ENCODE measurements around the gene SDR42E1. TPM values are rescaled to one million over a fixed set of nuclear protein-coding genes. Genes with fewer than 3 reads are reported as not detected.
"Not testable (repeated sequence)": the region's sequence is repeated elsewhere in the genome, so short reads cannot be mapped to it uniquely, and the experiment has no call there.

Gene SDR42E1
- total RNA-seq, 1 experiment from 2014 or later: 0.10 TPM

DNA sequence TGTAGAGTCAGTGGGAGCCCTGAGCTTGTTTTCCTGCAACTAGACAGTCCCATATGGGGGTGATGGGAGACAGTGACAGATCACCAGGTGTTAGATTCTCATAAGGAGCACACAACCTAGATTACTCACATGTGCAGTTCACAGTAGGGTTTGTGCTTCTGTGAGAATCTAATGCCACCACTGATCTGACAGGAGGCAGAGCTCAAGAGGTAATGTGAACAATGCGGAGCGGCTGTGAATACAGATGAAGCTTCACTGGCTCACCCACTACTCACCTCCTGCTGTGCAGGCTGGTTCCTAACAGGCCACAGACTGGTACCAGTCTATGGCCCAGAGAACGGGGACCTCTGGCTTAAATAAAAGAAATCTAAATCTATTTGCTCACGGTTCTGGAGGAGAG lies 13.6 kb upstream of the SDR42E1 start:
- no peak overlapping the region for H3K4me3 ChIP-seq (ENCODE audit: insufficient read depth, low read depth, low read length)
- DNase-seq: no peak
- H3K36me3 ChIP-seq (replicated peaks; ENCODE audit: control insufficient read depth, insufficient read depth, low read length): no peaks in the 10 kb centered on the region
- H3K27me3 ChIP-seq (ENCODE audit: control insufficient read depth, insufficient read depth, low read length): no peaks in the 10 kb centered on the region

DNA sequence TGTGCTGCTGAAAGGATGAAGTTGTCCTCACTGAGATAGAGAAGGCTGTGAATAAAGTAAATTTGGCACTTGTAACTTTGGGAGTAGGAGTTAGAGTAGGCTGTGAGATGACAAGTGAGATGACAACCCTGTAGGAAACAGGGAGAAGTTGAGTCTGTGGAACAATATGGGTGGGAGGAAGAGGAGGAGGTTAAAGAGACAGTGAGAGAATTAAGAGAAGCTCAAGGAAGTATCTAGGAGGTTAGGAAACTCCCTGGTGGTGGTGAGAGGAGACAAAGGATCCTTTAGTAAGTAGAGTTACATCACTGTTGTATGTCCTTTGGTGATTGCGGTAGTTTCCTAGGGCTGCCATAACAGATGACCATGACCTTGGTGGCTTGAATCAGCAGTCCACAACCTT lies 13.0 kb upstream of the SDR42E1 start:
- Histone ChIP-seq H3K36me3 (replicated peaks; ENCODE audit: control insufficient read depth, insufficient read depth, low read length) (no peaks in the 10 kb centered on the region), H3K27me3 (ENCODE audit: control insufficient read depth, insufficient read depth, low read length) (no peaks in the 10 kb centered on the region), H3K4me3 (ENCODE audit: insufficient read depth, low read depth, low read length) (no peak overlapping the region)
- no peak for DNase-seq

DNA sequence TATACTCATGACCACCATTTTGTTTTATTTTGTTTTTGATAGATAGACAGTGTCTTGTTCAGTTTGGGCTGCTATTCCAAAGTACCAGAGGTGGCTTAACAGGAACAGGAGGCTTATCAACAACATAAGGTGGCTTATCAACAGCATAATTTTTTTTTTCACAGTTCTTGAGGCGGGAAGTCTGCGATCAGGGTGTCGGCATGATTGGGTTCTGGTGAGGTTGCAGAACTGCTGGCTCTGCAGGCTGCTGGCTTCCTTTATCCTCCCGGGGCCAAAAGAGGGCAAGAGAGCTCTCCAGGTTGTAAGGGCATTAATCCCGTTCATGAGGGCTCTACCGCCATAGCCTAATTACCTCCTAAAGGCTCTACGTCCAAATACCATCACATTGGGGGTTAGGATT lies 11.9 kb upstream of the SDR42E1 start:
- Histone ChIP-seq H3K27me3 (ENCODE audit: control insufficient read depth, insufficient read depth, low read length) (no peaks in the 10 kb centered on the region), H3K36me3 (replicated peaks; ENCODE audit: control insufficient read depth, insufficient read depth, low read length) (no peaks in the 10 kb centered on the region), H3K4me3 (ENCODE audit: insufficient read depth, low read depth, low read length) (no peak overlapping the region)
- no peak for DNase-seq

DNA sequence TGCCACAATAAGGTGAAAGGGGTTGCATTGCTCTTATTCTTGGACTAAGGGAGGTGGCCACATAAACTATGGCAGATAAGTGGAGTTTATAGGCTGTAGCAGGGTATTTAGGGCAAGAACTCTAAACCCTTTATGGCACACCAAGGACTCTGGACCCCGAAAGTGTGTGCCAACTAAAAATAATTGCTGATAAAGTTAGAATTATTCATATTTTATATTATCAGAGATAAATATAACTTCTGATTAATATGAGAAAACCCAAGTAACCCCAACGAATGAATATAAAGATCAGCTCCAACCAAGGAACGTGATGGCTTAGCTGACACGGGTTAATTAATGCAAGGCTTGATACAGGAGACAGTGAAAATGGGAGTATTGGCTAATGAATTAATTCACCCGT lies 8.8 kb upstream of the SDR42E1 start:
- DNase-seq: no peak
- no peak overlapping the region for H3K4me3 ChIP-seq (ENCODE audit: insufficient read depth, low read depth, low read length)
- H3K27me3 ChIP-seq (ENCODE audit: control insufficient read depth, insufficient read depth, low read length): no peaks in the 10 kb centered on the region
- H3K36me3 ChIP-seq (replicated peaks; ENCODE audit: control insufficient read depth, insufficient read depth, low read length): no peaks in the 10 kb centered on the region

GRCh38 chr16:82019535-82019934 lies 8.3 kb upstream of the SDR42E1 start:
- DNase-seq: no peak
- no peaks in the 10 kb centered on the region for H3K27me3 ChIP-seq (ENCODE audit: control insufficient read depth, insufficient read depth, low read length)
- no peaks in the 10 kb centered on the region for H3K36me3 ChIP-seq (replicated peaks; ENCODE audit: control insufficient read depth, insufficient read depth, low read length)
- no peak overlapping the region for H3K4me3 ChIP-seq (ENCODE audit: insufficient read depth, low read depth, low read length)

GRCh38 chr16:82017911-82018568 lies 6.8 kb upstream of the SDR42E1 start:
- no peak for DNase-seq
- H3K4me3 ChIP-seq (ENCODE audit: insufficient read depth, low read depth, low read length): no peak overlapping the region
- no peaks in the 10 kb centered on the region for H3K36me3 ChIP-seq (replicated peaks; ENCODE audit: control insufficient read depth, insufficient read depth, low read length)
- no peaks in the 10 kb centered on the region for H3K27me3 ChIP-seq (ENCODE audit: control insufficient read depth, insufficient read depth, low read length)

DNA sequence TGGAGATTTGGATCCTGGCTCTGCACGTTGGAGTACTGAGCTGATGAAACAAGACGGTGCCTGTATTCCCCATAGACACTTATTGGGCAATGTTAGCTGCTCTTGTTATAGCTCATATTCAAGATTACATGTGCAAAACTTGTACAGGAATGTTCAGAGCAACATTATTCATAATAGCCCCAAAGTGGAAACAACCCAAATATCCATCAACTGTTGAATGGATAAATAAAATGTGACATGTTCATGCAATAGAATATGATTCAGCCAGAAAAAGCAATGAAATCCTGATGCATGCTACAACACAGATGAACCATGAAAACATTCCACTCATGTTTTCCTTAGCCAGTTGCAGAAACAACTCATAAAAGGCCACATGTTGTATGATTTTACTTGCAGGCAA lies 5.7 kb upstream of the SDR42E1 start:
- Histone ChIP-seq H3K4me3 (ENCODE audit: insufficient read depth, low read depth, low read length) (no peak overlapping the region), H3K36me3 (replicated peaks; ENCODE audit: control insufficient read depth, insufficient read depth, low read length) (no peaks in the 10 kb centered on the region), H3K27me3 (ENCODE audit: control insufficient read depth, insufficient read depth, low read length) (no peaks in the 10 kb centered on the region)
- no peak for DNase-seq

DNA sequence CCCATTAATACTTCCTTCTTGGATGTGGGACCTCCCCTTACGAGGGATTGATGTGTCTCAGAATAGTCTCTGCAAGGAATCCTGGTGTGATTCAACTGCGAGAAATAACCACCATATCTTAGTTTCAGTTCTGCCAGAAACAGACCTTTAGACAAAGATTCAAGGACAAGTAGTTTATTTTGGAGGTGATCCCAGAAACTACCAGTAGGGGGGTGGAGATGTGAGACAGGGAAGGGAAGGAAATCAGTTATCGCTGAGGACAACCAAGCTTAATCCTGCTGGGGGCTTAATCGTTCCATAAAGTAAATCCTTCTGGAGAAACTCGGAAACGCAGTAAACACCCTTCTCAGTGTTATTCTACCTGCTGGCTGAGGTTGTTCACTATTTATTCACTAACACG lies 5.0 kb upstream of the SDR42E1 start:
- Histone ChIP-seq H3K27me3 (ENCODE audit: control insufficient read depth, insufficient read depth, low read length) (no peaks in the 10 kb centered on the region), H3K36me3 (replicated peaks; ENCODE audit: control insufficient read depth, insufficient read depth, low read length) (no peaks in the 10 kb centered on the region), H3K4me3 (ENCODE audit: insufficient read depth, low read depth, low read length) (no peak overlapping the region)
- DNase-seq: peak; percentile 52

DNA sequence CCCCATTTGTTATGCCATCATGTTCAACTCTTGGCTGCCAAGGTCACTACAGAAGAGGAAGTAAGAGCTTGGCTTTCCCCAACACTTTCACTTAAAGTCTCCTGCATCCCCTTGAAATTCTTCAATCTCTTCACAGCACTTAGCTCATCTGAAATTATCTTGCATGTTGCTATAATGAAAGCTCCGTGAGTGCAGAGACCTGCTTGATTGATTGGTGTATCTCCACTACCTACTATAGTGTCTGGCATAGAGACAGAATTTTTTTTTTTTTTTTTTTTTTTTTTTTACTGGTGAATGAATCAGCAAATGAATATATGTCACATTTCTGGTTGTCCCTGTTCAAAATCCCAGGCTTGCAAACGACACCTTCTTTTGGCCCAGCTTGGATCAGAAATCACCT lies 1.9 kb upstream of the SDR42E1 start:
- DNase-seq: no peak
- Histone ChIP-seq H3K4me3 (ENCODE audit: insufficient read depth, low read depth, low read length) (no peak overlapping the region), H3K27me3 (ENCODE audit: control insufficient read depth, insufficient read depth, low read length) (no peaks in the 10 kb centered on the region), H3K36me3 (replicated peaks; ENCODE audit: control insufficient read depth, insufficient read depth, low read length) (no peaks in the 10 kb centered on the region)

DNA sequence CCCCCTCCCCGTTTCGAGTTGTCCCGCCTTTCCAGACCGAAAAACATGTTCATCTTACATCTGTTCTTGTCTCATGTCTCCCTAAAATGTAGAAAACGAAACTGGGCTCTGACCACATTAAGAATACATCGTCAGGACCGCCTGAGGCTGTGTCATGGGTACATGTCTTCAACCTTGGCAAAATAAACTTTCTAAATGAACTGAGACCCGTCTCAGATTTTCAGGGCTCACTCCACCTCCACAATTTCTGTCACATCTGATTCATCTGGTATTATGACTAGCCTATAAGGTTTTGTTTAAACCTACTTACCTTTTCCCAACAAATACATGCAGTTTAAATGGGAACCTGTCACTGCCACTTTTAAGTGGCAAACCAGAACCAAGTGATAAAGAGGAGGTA lies 621 bp downstream of the SDR42E1 start:
- Histone ChIP-seq H3K4me3 (ENCODE audit: insufficient read depth, low read depth, low read length) (no peak overlapping the region), H3K27me3 (ENCODE audit: control insufficient read depth, insufficient read depth, low read length) (no peaks in the 10 kb centered on the region), H3K36me3 (replicated peaks; ENCODE audit: control insufficient read depth, insufficient read depth, low read length) (no peaks in the 10 kb centered on the region)
- no peak for DNase-seq

DNA sequence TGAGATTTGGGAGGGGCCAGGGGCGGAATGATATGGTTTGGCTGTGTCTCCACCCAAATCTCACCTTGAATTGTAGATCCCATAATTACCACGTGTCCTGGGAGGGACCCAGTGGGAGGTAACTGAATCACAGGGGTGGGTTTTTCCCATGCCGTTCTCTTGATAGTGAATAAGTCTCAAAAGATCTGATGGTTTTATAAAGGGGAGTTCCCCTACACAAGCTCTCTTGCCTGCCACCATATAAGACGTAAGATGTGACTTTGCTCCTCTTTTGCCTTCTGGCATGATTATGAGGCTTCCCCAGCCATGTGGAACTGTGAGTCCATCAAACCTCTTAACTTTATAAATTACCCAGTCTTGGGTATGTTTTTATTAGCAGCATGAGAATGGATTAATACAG lies 1.5 kb downstream of the SDR42E1 start:
- not testable (repeated sequence) for H3K4me3 ChIP-seq (ENCODE audit: insufficient read depth, low read depth, low read length); H3K36me3 ChIP-seq (replicated peaks; ENCODE audit: control insufficient read depth, insufficient read depth, low read length); H3K27me3 ChIP-seq (ENCODE audit: control insufficient read depth, insufficient read depth, low read length); DNase-seq

- DNase-seq: no peak
- Histone ChIP-seq H3K36me3 (replicated peaks; ENCODE audit: control insufficient read depth, insufficient read depth, low read length) (no peaks in the 10 kb centered on the region), H3K27me3 (ENCODE audit: control insufficient read depth, insufficient read depth, low read length) (no peaks in the 10 kb centered on the region), H3K4me3 (ENCODE audit: insufficient read depth, low read depth, low read length) (no peak overlapping the region)
Measured at GRCh38 chr16:82008957-82009592, 2.2 kb downstream of the SDR42E1 start.

DNA sequence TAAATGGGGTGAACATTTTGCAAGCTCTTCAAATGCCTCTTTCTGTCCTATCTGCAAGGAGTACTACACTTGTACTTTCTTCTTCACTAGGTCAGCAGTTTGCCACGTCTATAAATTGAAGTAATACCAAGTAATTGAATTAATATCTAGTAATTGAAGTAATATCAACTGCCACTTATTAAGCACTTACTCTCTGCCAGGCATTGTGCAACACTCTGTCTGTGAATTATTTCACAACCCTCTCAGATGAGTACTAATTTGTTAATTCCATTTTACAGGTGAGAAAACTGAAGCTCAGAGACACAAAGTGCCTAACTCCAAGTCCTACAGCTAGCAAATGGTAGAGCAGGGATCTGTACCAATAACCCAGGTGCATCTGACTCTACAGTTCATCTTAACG lies 4.1 kb downstream of the SDR42E1 start:
- Histone ChIP-seq H3K36me3 (replicated peaks; ENCODE audit: control insufficient read depth, insufficient read depth, low read length) (no peaks in the 10 kb centered on the region), H3K4me3 (ENCODE audit: insufficient read depth, low read depth, low read length) (no peak overlapping the region), H3K27me3 (ENCODE audit: control insufficient read depth, insufficient read depth, low read length) (no peaks in the 10 kb centered on the region)
- no peak for DNase-seq

DNA sequence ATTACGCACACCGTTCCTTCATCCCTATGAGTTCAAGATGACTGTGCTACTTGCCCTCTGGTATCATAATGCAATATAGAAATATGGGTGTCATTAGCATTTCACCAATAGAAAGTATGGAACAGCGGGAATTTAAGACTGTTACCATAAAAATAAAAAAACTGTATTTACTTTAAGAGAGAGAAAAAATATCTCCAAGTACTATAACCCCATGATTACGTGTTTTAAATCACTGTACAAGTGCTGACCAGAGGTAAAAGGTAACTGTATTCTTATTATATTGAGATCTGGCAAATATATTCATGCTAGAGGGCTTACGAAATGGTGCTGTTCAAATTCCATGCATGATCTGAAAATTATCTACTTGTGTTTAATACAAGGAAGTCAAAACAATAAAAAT lies 5.2 kb downstream of the SDR42E1 start:
- DNase-seq: no peak
- Histone ChIP-seq H3K36me3 (replicated peaks; ENCODE audit: control insufficient read depth, insufficient read depth, low read length) (no peaks in the 10 kb centered on the region), H3K4me3 (ENCODE audit: insufficient read depth, low read depth, low read length) (no peak overlapping the region), H3K27me3 (ENCODE audit: control insufficient read depth, insufficient read depth, low read length) (no peaks in the 10 kb centered on the region)

GRCh38 chr16:82005027-82005830 lies 6.0 kb downstream of the SDR42E1 start:
- no peak overlapping the region for H3K4me3 ChIP-seq (ENCODE audit: insufficient read depth, low read depth, low read length)
- H3K27me3 ChIP-seq (ENCODE audit: control insufficient read depth, insufficient read depth, low read length): no peaks in the 10 kb centered on the region
- H3K36me3 ChIP-seq (replicated peaks; ENCODE audit: control insufficient read depth, insufficient read depth, low read length): no peaks in the 10 kb centered on the region
- DNase-seq: no peak
